Peyer's patch (tissue), 4 donors: Measurements from ENCODE around the gene CAMK1G. TPM values are rescaled to one million over a fixed set of nuclear protein-coding genes. Genes with fewer than 3 reads are reported as not detected.

Experiments used
- DNase-seq, 3 donors: peaks; one replicate each; pipeline ENCODE4 v3.0.0-alpha.2; 2017 to 2019
- H3K27ac ChIP-seq, 4 donors: fragments of 200-600 bp; sonication (generic); one replicate each; pipeline ENCODE4 v1.5.1; 2016 to 2019
- H3K27me3 ChIP-seq, 2 donors: fragments of 200-600 bp; sonication (generic); one replicate each; pipeline ENCODE4 v1.5.1; 2019
- H3K36me3 ChIP-seq, 3 donors: fragments of 200-600 bp; sonication (generic); one replicate each; pipeline ENCODE4 v1.5.1; 2016 to 2019
- H3K4me1 ChIP-seq, 4 donors: fragments of 200-600 bp; sonication (generic); one replicate each; pipeline ENCODE4 v1.5.1; 2016 to 2019
- H3K4me3 ChIP-seq, 4 donors: fragments of 200-600 bp; sonication (generic); 1 replicate in 3 of 4; 2 replicates in 1 of 4; pipeline ENCODE4 v1.5.1; 2016 to 2019; ENCODE audit warnings: mild to moderate bottlenecking in 1 of 4
- H3K9me3 ChIP-seq, 4 donors: fragments of 200-600 bp; sonication (generic); one replicate each; pipeline ENCODE4 v1.5.1; 2016 to 2019; ENCODE audit warnings: mild to moderate bottlenecking in 1 of 4
- POLR2A ChIP-seq, 2 donors: fragments of 450-650 bp; IDR thresholded peaks; one replicate each; pipeline ENCODE4 v1.5.1; 2017; ENCODE audit warnings: antibody characterized with exemption in 2 of 2, mild to moderate bottlenecking in 2 of 2, moderate library complexity in 2 of 2
- total RNA-seq, 4 donors: library from RNA; depleted of rRNA; stranded (reverse); fragments of >200 nt; gene quantifications; one replicate each; pipeline ENCODE4 v1.1.0, GENCODE V29; 2016
- TF ChIP-seq, protein P1 (sequence below), 6 experiments: fragments of 450-650 bp in 4 of 6; fragments of 200-600 bp in 2 of 6; sonication (generic) in 1 of 6; IDR thresholded peaks; one replicate each; pipeline ENCODE4 v1.5.1; 2017 to 2019; ENCODE audit warnings: antibody characterized with exemption in 6 of 6, mild to moderate bottlenecking in 3 of 6, moderate library complexity in 1 of 6

Gene CAMK1G
- total RNA-seq, 4 donors from 2014 or later: not detected

DNA sequence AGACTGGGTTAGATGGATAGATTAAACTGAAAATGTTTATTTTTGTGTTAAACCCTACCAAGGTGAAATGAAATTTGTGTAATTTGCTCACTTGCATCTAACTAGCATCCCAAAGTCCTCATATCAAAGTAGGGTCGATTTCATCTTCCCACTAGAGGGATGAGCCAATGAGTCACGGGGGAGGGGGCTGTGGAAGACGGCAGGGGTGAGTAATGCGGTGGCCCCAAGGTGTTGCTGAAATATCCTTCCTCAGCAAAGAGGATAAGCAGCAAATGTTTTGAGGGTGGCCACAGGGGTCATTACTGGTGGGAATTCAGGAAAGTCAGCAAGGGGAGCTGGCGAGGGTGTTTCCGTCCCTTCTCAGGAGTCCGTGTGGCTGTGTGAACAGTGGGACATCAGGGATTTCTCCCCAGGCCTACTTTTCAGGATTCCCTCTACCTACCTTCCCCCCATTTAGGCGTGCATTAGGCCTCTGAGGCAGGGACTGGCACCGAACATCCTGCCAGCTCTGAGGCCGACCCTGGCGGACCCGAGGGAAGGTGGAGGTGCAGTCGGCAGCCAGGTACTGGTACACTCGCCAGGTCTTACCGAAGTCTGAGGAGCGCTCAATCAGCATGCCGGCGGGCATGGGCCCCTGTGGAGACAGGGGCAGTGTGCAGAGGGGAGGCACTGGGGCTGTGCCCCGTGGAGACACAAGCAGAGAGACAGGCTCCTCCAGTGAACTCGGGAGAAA is 50.7 kb downstream of the CAMK1G start:
- H3K27ac ChIP-seq: no peak overlapping the region
- peaks cover 0 to 6% (median 0%) of the 10 kb centered on the region in 4 donors for H3K4me1 ChIP-seq
- H3K27me3 ChIP-seq: no peaks in the 10 kb centered on the region
- peaks cover 0 to 23% (median 0%) of the 10 kb centered on the region in 3 donors for H3K36me3 ChIP-seq
- DNase-seq: no peak
- TF ChIP-seq, protein P1, sequence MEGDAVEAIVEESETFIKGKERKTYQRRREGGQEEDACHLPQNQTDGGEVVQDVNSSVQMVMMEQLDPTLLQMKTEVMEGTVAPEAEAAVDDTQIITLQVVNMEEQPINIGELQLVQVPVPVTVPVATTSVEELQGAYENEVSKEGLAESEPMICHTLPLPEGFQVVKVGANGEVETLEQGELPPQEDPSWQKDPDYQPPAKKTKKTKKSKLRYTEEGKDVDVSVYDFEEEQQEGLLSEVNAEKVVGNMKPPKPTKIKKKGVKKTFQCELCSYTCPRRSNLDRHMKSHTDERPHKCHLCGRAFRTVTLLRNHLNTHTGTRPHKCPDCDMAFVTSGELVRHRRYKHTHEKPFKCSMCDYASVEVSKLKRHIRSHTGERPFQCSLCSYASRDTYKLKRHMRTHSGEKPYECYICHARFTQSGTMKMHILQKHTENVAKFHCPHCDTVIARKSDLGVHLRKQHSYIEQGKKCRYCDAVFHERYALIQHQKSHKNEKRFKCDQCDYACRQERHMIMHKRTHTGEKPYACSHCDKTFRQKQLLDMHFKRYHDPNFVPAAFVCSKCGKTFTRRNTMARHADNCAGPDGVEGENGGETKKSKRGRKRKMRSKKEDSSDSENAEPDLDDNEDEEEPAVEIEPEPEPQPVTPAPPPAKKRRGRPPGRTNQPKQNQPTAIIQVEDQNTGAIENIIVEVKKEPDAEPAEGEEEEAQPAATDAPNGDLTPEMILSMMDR (IDR thresholded peaks at IDR 0.05): no peak
- TF ChIP-seq POLR2A (IDR thresholded peaks at IDR 0.05): no peak
- no peak overlapping the region for H3K4me3 ChIP-seq
- no peaks in the 10 kb centered on the region for H3K9me3 ChIP-seq

DNA sequence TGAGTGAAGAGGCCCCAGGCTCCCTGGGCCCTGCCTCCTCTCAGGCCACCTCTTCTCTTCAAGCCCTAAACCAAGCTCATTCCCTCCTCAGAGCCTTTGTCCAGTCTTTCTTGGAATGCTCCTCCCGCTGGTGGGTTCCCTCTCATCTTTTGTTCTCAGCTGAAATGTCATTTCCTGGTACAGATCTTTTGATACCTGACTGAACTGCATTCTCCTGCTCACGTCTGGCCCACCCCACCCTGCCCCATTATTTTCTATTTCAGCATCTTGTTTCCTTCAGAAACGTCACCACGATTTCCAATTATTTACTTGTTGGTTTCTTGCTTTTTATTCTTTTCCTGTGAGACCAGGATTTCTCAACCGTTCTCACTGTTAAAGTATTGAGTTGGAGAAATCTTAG is 52.3 kb downstream of the CAMK1G start:
- Histone ChIP-seq H3K27ac (no peak overlapping the region), H3K27me3 (no peaks in the 10 kb centered on the region), H3K9me3 (no peaks in the 10 kb centered on the region), H3K4me1 (peaks cover 0 to 6% (median 0%) of the 10 kb centered on the region in 4 donors), H3K4me3 (no peak overlapping the region), H3K36me3 (peaks cover 0 to 23% (median 0%) of the 10 kb centered on the region in 3 donors)
- no peak for DNase-seq
- TF ChIP-seq, protein P1 (IDR thresholded peaks at IDR 0.05): no peak
- no peak for TF ChIP-seq POLR2A (IDR thresholded peaks at IDR 0.05)

DNA sequence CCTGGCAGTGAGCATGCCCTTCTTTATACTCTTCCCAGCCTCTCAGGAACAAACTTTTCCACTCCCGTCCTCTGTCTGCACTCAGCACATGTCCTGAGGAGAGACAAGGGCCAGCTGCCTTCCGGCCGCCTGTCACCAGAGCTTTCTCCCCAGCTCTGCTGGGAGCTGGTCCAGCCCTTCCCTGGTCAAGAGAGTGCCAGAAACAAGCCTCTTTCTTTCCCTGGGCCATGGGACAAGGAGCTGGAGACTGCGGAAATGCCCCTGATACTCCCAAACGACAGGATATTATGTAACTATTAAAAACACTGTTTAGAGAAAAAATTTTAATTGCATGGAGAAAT is 58.3 kb downstream of the CAMK1G start:
- H3K27me3 ChIP-seq: no peaks in the 10 kb centered on the region
- H3K4me3 ChIP-seq: no peak overlapping the region
- peak overlapping the region; percentile 10 to 66 (median 46) for H3K27ac ChIP-seq
- peaks cover 0 to 12% (median 0%) of the 10 kb centered on the region in 3 donors for H3K36me3 ChIP-seq
- no peak for TF ChIP-seq POLR2A (IDR thresholded peaks at IDR 0.05)
- H3K4me1 ChIP-seq: peaks cover 0 to 55% (median 4%) of the 10 kb centered on the region in 4 donors
- H3K9me3 ChIP-seq: no peaks in the 10 kb centered on the region
- peak in 2 of 3 donors; percentile 20 to 66 for DNase-seq

DNA sequence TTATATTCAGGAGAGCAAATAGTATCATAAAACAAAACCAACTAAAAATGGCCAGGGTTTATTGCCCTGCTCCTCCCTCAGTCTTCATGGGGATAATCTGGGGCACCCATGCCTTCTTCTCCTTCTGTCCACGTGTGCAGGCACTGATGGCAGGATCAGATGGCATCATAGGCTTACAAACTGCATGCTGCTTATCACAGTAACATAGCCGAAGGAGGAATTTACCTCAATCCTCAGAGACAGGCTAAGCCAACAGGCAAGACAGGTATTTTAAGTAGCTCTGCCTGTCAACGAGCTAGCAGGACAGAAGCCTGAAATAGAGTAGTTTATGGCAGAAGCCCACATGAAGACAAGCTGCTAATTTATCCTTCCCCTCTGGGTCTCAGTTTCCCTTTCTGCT is 59.3 kb downstream of the CAMK1G start:
- H3K27me3 ChIP-seq: no peaks in the 10 kb centered on the region
- H3K9me3 ChIP-seq: no peaks in the 10 kb centered on the region
- DNase-seq: peak in 1 of 3 donors; percentile 62
- H3K36me3 ChIP-seq: peaks cover 0 to 2% (median 0%) of the 10 kb centered on the region in 3 donors
- peaks cover 0 to 55% (median 4%) of the 10 kb centered on the region in 4 donors for H3K4me1 ChIP-seq
- peak overlapping the region; percentile 13 to 66 (median 20) for H3K27ac ChIP-seq
- no peak overlapping the region for H3K4me3 ChIP-seq
- no peak for TF ChIP-seq POLR2A (IDR thresholded peaks at IDR 0.05)
- TF ChIP-seq, protein P1 (IDR thresholded peaks at IDR 0.05): no peak

DNA sequence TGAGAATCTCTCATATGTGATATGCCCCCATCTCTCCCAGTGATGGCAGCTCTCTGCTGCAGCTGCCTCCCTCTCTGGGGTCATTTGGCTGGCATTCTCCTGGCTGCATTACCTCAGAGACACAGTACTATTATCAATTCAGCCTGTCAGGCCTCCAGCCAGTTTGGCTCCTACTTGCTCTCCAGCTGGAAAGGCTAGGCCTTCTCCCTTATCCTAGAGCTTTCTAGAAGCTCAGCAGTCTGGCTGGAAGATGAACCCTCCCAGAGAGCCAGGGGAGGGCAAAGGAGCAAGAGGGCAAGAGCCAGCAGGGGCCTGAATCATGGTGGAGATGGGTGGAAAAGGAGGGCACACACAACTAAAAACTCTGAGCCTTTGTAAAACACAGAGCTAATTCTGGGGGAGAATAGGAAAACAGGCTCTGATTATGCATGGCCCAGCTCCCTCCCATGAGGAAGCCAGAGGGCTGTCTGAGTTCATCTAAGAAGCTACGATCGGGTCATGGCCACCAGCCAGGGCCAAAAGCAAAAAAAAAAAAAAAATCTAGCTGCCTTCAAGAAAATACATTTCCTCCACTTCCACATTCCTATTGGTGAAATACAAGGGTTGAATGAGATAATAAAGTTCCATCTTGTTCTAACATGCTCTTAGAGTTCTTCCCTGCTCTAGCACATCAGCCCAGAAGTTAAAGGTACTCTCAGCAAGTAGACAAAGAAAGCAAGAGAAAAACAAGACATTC is 59.9 kb downstream of the CAMK1G start:
- no peaks in the 10 kb centered on the region for H3K9me3 ChIP-seq
- H3K27ac ChIP-seq: peak overlapping the region; percentile 13 to 66 (median 20)
- H3K4me3 ChIP-seq: no peak overlapping the region
- H3K27me3 ChIP-seq: no peaks in the 10 kb centered on the region
- no peaks in the 10 kb centered on the region for H3K36me3 ChIP-seq
- peaks cover 0 to 61% (median 4%) of the 10 kb centered on the region in 4 donors for H3K4me1 ChIP-seq
- no peak for TF ChIP-seq POLR2A (IDR thresholded peaks at IDR 0.05)
- TF ChIP-seq, protein P1 (IDR thresholded peaks at IDR 0.05): no peak
- DNase-seq: no peak
